Activated CD8-positive, alpha-beta memory T cell treated with anti-CD3 and anti-CD28 coated beads for 48 hours (primary cell): ENCODE measurements around the gene MCF2L.

ENCODE experiments used
- DNase-seq, 3 experiments: peaks; one replicate each; pipeline ENCODE4 v3.0.0-alpha.2; 2020; ENCODE audit warnings: low read depth in 2 of 3, low spot score in 2 of 3

MCF2L gene

GRCh38 chr13:112978561-112979405, 9.8 kb downstream of the MCF2L start:
- no peak for DNase-seq

- DNase-seq, result no peak
These were observed 10.4 kb downstream of the MCF2L start for GRCh38 chr13:112979406-112979902.

DNA sequence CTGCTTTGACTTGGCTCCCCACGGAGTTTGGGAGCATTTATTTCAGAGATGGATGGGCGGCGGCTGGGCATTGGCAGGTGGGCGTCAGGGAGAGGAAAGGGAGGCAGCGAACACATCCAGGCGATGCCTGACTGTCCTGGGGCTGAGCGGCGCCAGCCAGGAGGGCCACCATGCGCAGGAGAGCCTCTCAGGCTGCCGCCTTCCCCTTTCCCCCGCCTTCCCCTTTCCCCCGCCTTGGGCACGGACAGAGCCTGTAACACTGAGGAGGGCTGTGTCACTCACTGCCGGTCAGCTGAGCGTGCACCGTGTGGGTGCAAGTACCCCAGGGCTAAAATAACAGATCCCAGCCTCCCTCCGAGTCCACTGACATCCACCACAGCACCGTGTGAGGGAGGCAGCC, 11.4 kb downstream of the MCF2L start:
- DNase-seq, result no peak

DNA sequence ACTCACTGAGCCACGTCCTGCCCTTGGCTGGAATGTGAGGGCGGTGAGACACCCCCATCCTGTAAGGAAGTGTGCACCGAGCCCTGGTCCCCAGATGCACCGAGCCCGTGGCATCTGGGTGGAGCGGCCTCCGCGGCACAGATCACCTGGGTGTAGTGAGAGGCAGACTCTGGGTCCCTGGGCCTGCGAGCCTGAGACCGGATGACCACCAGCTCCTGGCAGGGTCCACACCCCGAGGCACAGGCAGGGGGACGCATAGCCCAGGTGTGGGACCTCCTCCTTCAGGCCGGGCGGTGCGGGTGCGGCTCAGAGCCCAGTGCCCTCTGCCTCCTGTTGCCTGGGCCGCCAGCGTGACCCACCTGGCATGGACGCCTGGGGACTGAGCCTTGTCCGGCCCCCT, 12.4 kb downstream of the MCF2L start:
- no peak for DNase-seq

GRCh38 chr13:112982281-112983041, 13.4 kb downstream of the MCF2L start:
- no peak for DNase-seq

GRCh38 chr13:112983042-112983305, 14.0 kb downstream of the MCF2L start:
- DNase-seq, result no peak

DNA sequence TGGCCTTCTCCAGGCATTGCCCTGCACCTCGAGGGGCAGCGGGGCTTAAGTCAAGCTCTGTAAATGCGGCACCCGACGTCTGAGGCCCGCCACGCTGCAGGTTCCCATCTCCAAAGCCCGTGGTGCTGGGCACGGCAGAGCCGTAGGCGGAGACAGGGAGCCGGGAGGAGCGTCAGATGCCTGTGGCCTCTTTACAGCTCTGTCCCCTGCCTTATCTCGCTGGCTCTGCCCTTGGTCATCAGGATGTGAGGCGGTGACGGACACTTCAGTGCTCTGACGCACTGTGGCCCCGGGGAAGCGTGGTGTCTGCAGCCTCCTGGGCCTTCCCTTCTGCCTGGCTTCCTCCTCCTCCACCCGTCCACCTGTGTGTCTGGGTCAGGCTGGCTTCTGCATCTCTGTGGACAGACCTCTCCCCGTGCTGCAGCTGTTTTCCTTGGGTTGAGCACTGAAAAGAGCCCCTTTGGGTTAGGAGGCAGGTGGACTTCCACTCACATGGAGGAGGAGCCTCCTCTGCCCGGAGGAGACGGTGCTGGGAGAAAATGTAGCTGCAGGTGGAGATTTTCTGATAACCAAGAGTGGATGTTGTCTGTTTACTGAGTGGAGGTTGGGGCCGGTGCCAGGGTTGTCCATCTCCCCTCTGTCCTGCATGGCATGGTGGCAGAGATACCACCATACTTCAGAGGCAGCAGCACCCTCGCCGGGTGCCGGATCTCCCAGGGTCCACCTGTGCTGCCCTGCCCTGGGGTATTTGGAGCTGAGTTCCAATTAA, 14.6 kb downstream of the MCF2L start:
- no peak for DNase-seq

DNA sequence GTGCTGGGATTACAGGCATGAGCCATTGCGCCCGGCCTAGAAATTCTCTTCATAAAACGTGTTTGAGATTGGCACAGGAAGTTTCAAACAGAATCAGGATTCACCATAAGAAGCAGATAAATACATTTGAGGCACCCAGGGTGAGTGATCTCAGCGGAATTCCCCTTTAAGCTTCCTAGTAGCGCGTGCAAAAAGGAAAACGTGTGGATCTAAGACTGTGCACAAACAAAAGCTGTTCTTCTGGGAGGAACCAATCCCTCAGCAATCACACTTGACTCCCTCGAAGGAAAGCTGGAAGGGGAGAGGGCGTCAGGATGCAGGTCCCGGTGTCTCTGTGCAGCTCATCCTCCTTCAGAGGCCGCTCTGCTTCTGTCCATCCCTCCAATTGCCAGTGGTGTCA, 15.5 kb downstream of the MCF2L start:
- DNase-seq, result no peak

DNA sequence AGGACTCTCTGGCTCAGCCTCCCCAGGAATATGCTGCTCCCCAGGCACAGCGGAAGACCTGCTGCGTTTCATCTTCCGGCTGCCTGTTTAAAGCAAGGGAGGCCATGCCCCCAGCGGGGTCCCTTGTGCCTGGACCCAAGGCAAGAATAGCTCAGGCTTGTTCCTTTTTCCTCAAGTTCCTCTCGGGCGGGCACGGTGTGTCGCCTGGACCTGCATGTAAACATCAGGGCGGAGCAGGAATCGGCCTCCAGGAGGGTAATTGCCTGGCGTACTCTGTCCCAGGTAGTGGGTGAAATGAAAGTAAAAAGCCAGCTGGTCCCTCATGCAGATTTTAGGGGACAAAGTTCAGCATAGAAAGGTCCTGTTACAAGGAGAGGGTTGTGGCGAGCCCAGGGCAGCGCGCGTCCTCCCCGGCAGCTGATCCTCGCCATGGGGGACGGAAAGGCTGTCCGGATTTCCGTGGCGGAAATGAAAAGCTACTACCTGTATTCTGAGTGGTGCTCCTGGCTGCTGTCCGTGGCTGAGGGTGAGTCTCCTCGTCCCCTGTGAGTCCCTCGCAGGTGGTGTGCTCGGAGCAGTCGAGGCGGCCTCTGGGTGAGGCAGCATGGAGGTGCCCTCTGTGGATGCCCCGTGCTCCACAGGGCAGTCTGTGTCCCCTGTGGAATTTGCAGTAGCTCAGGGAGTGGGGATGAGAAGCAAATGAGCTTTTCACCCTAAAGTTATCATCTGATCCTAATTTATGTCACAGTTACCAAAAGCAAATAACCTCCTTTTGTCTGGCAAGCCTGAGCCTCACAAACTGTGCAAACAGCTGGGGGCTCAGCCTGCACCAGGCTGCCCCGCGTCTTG, 16.2 kb downstream of the MCF2L start:
- DNase-seq, result no peak

GRCh38 chr13:112985803-112986408, 16.9 kb downstream of the MCF2L start:
- DNase-seq, result no peak

GRCh38 chr13:112986470-112986869, 17.5 kb downstream of the MCF2L start:
- DNase-seq, result no peak

- no peak for DNase-seq
These were observed 18.1 kb downstream of the MCF2L start for GRCh38 chr13:112986946-112987681.

- no peak for DNase-seq
These were observed 18.6 kb downstream of the MCF2L start for GRCh38 chr13:112987682-112988024.

DNA sequence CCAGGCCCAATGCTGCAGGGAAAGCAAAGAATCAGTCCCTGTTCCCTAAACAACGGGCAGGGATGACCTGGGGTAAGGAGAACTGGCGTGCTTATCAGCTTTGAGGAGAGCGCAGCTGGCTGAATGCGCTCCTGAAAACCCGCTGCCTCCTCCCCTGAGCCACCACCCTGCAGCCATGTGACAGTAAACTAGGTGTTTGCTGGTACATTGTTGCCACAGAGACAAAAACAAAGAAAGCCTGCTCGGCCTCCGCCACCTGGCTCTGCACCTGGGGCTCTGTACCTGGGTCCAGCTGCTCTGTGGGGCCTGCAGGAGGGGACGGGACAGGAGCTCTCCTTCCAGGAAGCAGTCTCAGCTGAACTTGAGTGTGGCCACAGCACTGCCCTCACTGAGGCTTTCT, 21.8 kb downstream of the MCF2L start:
- DNase-seq, result no peak

GRCh38 chr13:112991609-112992008, 22.6 kb downstream of the MCF2L start:
- no peak for DNase-seq

DNA sequence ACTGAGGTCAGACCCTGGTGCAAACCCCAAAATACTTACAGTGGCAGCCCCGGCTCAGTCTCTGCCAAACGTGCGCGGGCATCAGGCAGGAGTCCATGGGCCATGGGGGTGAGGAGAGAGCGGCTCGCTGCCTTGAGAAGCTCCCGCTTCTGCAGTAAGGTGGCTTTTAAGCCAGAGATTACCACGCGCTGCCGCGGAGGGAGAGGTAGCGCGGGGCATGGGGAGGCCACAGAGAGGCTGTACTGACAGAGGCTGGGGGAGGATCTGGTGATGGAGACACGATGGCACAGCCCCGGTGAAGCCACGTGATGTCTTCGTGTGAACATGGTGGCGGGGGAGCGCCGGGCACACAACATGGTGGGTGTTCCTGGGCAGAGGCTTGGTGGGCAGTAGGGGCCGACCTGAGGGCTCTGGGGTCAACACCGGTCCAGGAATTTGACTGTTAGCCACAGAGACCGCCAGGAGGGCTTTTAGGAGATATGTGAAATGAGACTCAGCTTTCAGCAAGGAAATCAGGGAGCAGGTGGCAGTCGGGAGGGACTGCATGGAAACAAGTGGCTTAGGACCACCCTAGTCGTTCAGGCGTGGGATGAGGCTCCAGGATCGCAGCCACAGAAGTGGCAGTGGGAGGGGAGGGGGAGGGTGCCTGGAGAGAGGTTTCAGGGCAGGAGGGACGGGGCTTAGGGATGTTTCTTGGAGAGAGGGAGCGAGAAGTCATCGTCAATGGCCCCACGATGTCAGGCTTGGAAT, 24.1 kb downstream of the MCF2L start:
- no peak for DNase-seq

GRCh38 chr13:112994084-112994780, 25.2 kb downstream of the MCF2L start:
- no peak for DNase-seq

DNA sequence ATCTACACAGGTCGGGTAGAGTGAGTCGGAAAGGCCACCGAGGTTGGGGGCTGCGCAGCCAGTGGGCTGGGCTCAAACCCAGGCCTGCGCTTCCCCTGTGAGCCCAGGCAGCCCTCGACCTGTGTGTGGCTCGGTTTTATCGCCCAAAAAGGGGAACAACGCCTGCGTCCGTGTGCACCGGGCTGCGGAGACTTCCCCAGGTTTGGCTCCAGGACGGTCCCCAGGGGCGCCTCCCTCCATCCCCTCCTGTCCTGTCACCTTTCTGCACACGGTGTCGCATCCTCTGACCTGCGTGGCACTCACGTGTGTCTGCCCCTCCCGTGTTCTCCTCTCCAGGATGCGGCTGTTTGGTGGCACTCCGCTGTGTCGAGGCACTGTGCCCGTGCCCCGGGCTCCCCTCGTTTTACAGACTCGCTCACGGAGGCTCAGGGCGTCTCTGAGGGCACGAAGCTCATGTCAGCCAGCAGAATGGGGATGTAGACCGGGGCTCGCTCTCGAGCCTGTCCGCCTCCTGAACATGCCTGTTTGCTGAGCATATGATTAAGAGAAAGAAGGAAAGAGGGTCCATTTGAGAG, 25.9 kb downstream of the MCF2L start:
- DNase-seq, result no peak
